Upper lobe of right lung (tissue), 1 donor: ENCODE data around the gene B3GNT5. TPM values are rescaled to one million over a fixed set of nuclear protein-coding genes. Genes with fewer than 3 reads are reported as not detected.
A peak's percentile ranks its signal among the peaks of the same experiment; 100 is the strongest.

ENCODE experiments used
- ATAC-seq: fragments of 200-7000 bp; cut with Tn5 transposase; one replicate; pipeline ENCODE4 v1.9.1; 2020; ENCODE audit warnings: mild to moderate bottlenecking, moderate library complexity
- DNase-seq: peaks from one replicate; pipeline ENCODE4 v3.0.0-alpha.2; 2020
- H3K27ac ChIP-seq: fragments of 200-600 bp; one replicate; pipeline ENCODE4 v1.8.0; 2022
- H3K27me3 ChIP-seq: fragments of 200-600 bp; one replicate; pipeline ENCODE4 v1.8.0; 2022; ENCODE audit warnings: mild to moderate bottlenecking
- H3K36me3 ChIP-seq: fragments of 200-600 bp; one replicate; pipeline ENCODE4 v1.8.0; 2022
- H3K4me1 ChIP-seq: fragments of 200-600 bp; one replicate; pipeline ENCODE4 v1.8.0; 2022
- H3K4me3 ChIP-seq: fragments of 200-600 bp; one replicate; pipeline ENCODE4 v1.8.0; 2022; ENCODE audit warnings: mild to moderate bottlenecking
- H3K9me3 ChIP-seq: fragments of 200-600 bp; one replicate; pipeline ENCODE4 v1.8.0; 2022
- CTCF ChIP-seq: fragments of 200-600 bp; IDR thresholded peaks from one replicate; pipeline ENCODE4 v1.8.0; 2022; ENCODE audit warnings: antibody characterized with exemption
- intact Hi-C: fragments of 100-400 bp; cut with DNase I; formaldehyde crosslinking; loops from one replicate; pipeline ENCODE4 v1.11.0; 2022
- total RNA-seq: library from RNA; stranded (reverse); fragmentation: NEBNext Ultra II Directional; extraction: Animal tissue kit (Norgen Biotek cat#: 25700); gene quantifications from one replicate; pipeline ENCODE4 v1.2.1, GENCODE V29; 2021
- donor health status: DM: no; HTN: yes; CAD: no; lungs with severe emphysema.

The B3GNT5 gene
- total RNA-seq, 1 donor from 2014 or later = 31.0 TPM

GRCh38 chr3:183230826-183231225, 22.2 kb upstream of the B3GNT5 start:
- ATAC-seq (no peak), DNase-seq (no peak)
- H3K27ac ChIP-seq = no peak overlapping the region
- no peak for TF ChIP-seq CTCF
- intact Hi-C loops = no loop called here
- H3K36me3 ChIP-seq = no peaks in the 10 kb centered on the region
- H3K9me3 ChIP-seq = no peaks in the 10 kb centered on the region
- no peaks in the 10 kb centered on the region for H3K4me1 ChIP-seq
- H3K4me3 ChIP-seq = no peak overlapping the region
- H3K27me3 ChIP-seq = no peaks in the 10 kb centered on the region

- TF ChIP-seq CTCF = no peak
- no peak for DNase-seq
- Histone ChIP-seq H3K9me3 (no peaks in the 10 kb centered on the region), H3K4me1 (no peaks in the 10 kb centered on the region), H3K27ac (no peak overlapping the region), H3K27me3 (no peaks in the 10 kb centered on the region), H3K4me3 (no peak overlapping the region), H3K36me3 (no peaks in the 10 kb centered on the region)
- ATAC-seq = no peak
- intact Hi-C loops = no loop called here
Measured at GRCh38 chr3:183233966-183234365, 19.1 kb upstream of the B3GNT5 start.

GRCh38 chr3:183239046-183239445, 14.0 kb upstream of the B3GNT5 start:
- Histone ChIP-seq H3K4me1 (no peaks in the 10 kb centered on the region), H3K27me3 (no peaks in the 10 kb centered on the region), H3K27ac (no peak overlapping the region), H3K9me3 (peaks cover 5% of the 10 kb centered on the region), H3K36me3 (no peaks in the 10 kb centered on the region), H3K4me3 (no peak overlapping the region)
- no peak for DNase-seq
- intact Hi-C loops = no loop called here
- TF ChIP-seq CTCF = no peak
- ATAC-seq = no peak

- Histone ChIP-seq H3K4me3 (no peak overlapping the region), H3K9me3 (peaks cover 5% of the 10 kb centered on the region), H3K4me1 (no peaks in the 10 kb centered on the region), H3K27ac (no peak overlapping the region), H3K27me3 (no peaks in the 10 kb centered on the region), H3K36me3 (no peaks in the 10 kb centered on the region)
- ATAC-seq (no peak), DNase-seq (no peak)
- TF ChIP-seq CTCF = no peak
- intact Hi-C loops = no loop called here
Measured at GRCh38 chr3:183242431-183242830, 10.6 kb upstream of the B3GNT5 start.

- TF ChIP-seq CTCF = no peak
- Histone ChIP-seq H3K36me3 (no peaks in the 10 kb centered on the region), H3K27ac (no peak overlapping the region), H3K27me3 (no peaks in the 10 kb centered on the region), H3K4me3 (no peak overlapping the region), H3K4me1 (no peaks in the 10 kb centered on the region), H3K9me3 (peaks cover 5% of the 10 kb centered on the region)
- intact Hi-C loops = no loop called here
- ATAC-seq (peak; percentile 71), DNase-seq (peak; percentile 77)
Measured at GRCh38 chr3:183244219-183244618, 8.8 kb upstream of the B3GNT5 start.

- no peaks in the 10 kb centered on the region for H3K36me3 ChIP-seq
- DNase-seq (no peak), ATAC-seq (peak; percentile 74)
- no peaks in the 10 kb centered on the region for H3K4me1 ChIP-seq
- intact Hi-C loops = no loop called here
- H3K9me3 ChIP-seq = peaks cover 5% of the 10 kb centered on the region
- no peak overlapping the region for H3K4me3 ChIP-seq
- no peak for TF ChIP-seq CTCF
- H3K27ac ChIP-seq = peak overlapping the region; percentile 48
- H3K27me3 ChIP-seq = no peaks in the 10 kb centered on the region
Measured at GRCh38 chr3:183244981-183245476, 8.0 kb upstream of the B3GNT5 start.
